AG10803 (cell line): ENCODE data around the gene TNFAIP6.

Experiments
- DNase-seq: peaks from one replicate; pipeline ENCODE4 v3.0.0; 2010; ENCODE audit warnings: low read depth
- H3K4me3 ChIP-seq: 2 replicates; pipeline ENCODE4 v1.5.1; 2011; ENCODE audit warnings: mild to moderate bottlenecking, low read length, control low read depth
- CTCF ChIP-seq: conservative IDR thresholded peaks from 2 replicates; pipeline ENCODE4 v1.5.1; 2011; ENCODE audit warnings: mild to moderate bottlenecking, low read length, control low read depth, inconsistent platforms

TNFAIP6 gene

GRCh38 chr2:151361674-151362370 is 4.4 kb downstream of the TNFAIP6 start:
- DNase-seq, result peak; percentile 77
- no peak overlapping the region for H3K4me3 ChIP-seq
- TF ChIP-seq CTCF, result no peak

GRCh38 chr2:151363709-151364108 is 6.3 kb downstream of the TNFAIP6 start:
- peak; percentile 50 for DNase-seq
- no peak for TF ChIP-seq CTCF
- no peak overlapping the region for H3K4me3 ChIP-seq

- no peak overlapping the region for H3K4me3 ChIP-seq
- peak; percentile 67 for DNase-seq
- no peak for TF ChIP-seq CTCF
Measured at GRCh38 chr2:151367571-151367970, 10.2 kb downstream of the TNFAIP6 start.

GRCh38 chr2:151374436-151374835 is 17.0 kb downstream of the TNFAIP6 start:
- no peak overlapping the region for H3K4me3 ChIP-seq
- TF ChIP-seq CTCF, result no peak
- peak; percentile 71 for DNase-seq

- no peak for TF ChIP-seq CTCF
- H3K4me3 ChIP-seq, result no peak overlapping the region
- DNase-seq, result no peak
Measured at GRCh38 chr2:151379169-151379568, 21.8 kb downstream of the TNFAIP6 start.

GRCh38 chr2:151380580-151381235 is 23.3 kb downstream of the TNFAIP6 start:
- no peak for TF ChIP-seq CTCF
- no peak overlapping the region for H3K4me3 ChIP-seq
- no peak for DNase-seq

- peak; percentile 74 for DNase-seq
- no peak for TF ChIP-seq CTCF
- no peak overlapping the region for H3K4me3 ChIP-seq
Measured at GRCh38 chr2:151381266-151381665, 23.9 kb downstream of the TNFAIP6 start.
